GM19438 (cell line): ENCODE data around the gene PIAS2.
A peak's percentile ranks its signal among the peaks of the same experiment; 100 is the strongest.
"Not testable (repeated sequence)": the region's sequence is repeated elsewhere in the genome, so short reads cannot be mapped to it uniquely, and the experiment has no call there.

Experiments
- ATAC-seq: cut with Tn5 transposase; IDR thresholded peaks from one replicate; pipeline ENCODE4 v1.9.1; 2021; ENCODE audit warnings: low read depth; ENCODE audit not compliant: unreplicated experiment

PIAS2 gene, protein sequence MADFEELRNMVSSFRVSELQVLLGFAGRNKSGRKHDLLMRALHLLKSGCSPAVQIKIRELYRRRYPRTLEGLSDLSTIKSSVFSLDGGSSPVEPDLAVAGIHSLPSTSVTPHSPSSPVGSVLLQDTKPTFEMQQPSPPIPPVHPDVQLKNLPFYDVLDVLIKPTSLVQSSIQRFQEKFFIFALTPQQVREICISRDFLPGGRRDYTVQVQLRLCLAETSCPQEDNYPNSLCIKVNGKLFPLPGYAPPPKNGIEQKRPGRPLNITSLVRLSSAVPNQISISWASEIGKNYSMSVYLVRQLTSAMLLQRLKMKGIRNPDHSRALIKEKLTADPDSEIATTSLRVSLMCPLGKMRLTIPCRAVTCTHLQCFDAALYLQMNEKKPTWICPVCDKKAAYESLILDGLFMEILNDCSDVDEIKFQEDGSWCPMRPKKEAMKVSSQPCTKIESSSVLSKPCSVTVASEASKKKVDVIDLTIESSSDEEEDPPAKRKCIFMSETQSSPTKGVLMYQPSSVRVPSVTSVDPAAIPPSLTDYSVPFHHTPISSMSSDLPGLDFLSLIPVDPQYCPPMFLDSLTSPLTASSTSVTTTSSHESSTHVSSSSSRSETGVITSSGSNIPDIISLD

DNA sequence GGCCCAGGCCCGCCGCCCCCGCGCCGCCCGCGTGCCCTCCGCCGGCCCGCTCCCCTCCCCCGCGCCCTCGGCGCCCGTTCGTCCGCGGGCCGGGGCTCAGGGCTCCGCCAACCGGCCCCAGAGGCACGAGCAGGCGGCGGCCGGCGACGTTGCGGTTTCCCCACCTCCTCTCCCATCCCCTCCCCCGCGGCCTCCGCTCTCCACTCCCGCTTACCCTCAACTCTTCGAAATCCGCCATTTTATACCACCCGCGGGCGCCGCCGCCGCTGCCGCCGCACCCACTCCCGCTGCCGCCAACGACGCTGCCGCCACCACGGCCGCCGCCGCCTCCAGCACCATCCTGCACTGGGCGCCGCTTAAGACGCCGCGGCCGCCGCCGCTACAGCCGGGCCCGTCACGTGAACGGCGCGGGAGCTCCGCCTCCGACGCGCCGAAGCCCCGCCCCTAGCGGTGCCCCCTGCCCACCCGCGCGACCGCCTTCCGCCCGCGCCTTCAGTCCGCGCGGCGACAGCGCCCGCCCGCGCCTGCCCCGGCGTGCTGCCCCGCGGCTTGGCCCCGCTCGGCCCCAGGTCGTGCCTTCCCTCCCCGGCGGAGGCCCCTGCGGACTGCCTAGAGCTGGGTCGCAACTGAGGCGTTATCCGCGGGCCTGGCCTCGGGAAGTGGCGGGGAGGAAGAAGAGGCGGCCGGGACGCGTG lies at the start of gene PIAS2, which contains the start of gene KATNAL2:
TSS of gene PIAS2 (minus strand) at position 400 of the 695 bp plus-strand sequence. CDS start at position 238, 162 bp downstream.
TSS of gene KATNAL2 (plus strand) at position 495 of the 695 bp plus-strand sequence. CDS start 29,271 bp downstream, outside the sequence.
- ATAC-seq, result peak; percentile 80

DNA sequence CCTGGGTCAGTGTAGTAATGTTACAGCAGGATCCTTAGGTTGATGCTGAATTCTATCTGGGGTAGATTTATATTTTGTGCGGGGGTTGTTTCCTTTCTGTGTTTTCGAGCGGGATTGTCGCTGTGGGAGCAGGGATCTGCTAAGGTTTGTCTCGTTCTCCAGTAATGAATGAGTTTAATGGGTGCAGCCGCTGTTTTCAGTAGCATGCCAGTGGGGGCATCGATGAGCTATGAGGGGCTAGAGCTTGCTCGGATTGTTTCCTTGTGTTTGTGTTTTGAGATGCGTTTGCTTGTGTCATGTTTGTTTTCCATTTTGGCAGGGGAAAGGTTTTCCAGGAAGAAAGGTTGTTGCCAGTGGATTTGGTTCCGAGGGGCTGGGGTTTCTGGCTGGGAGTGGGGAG lies 49.0 kb upstream of the PIAS2 start:
- ATAC-seq, result not testable (repeated sequence)

DNA sequence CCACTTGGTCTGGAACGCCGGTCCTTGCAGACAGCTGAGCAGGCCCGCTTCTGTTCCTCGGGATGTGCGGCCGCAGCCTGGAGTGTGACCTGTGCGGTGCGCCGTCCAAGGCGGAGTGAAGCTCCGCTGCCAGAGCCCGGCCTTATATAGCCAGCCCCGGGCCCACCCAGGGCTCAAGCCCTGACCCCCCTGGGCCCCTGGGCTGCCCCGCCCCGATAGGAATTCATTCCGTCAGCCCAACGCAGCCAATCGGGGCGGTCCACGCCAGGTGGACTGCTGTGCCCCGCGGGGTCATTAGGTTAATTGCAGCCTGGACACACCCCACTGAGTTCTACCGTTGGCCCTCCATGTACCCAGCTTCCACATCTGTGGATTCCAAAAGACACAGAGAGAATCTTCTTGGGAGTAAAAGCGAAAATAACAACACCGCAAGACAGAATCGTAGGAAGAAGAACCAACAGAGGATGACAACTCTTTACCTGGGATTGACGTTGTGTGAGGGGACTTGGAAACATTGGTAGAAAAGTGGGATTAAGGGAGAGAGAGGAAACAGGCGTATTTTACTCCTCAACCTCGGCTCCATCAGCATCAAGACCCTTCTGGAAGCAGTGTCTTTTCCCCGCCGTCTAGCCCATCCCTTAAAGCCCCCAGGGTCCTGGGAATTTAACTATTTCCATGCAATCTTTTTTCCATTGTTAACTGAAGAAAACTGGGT lies 47.4 kb upstream of the PIAS2 start:
- ATAC-seq, result not testable (repeated sequence)

DNA sequence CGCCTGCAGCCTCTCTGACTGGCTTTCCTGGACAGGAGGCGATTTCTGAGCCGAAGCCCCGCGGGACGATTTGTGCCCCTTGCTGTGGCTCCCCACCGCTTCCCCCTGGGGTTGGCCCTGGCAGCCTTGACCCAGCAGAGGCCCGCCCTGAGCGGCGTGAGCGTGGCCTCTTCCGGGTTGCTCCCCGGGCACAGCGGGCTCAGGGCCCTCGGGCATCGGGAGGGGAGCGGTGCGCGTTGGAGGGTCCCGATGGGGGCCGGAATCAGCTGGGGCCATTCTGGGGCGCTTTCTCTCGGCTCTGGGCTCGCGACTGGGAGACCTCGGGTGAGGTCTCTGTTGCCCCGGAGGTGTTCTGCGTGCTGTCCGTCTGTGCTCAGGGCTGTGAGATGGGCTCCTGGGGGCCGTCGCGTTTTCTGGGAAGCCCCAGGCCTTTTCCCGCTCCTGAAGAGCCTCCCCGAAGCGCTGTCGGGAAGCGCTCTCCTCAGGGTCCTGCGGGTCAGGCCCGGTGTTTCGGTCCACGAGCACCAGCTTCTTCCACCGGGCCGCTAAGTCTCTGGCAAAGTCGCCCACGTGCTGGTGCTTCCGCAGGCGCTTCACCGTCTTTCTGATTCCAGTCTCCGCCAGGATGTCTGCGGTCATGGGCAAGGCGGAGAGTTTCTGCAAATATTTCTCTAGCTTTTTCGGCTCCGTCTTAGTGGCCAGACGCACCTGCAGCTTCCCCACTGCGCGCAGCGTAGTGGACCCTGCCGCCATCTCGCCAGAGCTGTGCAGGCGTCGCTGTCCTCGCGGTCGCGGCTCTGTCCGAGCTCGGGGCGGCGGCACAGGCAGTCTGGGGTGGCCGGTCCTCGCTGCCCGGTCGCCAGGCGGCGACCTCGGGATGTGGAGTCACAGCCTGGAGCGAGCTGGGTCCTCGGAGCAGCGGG lies 46.6 kb upstream of the PIAS2 start:
- not testable (repeated sequence) for ATAC-seq

DNA sequence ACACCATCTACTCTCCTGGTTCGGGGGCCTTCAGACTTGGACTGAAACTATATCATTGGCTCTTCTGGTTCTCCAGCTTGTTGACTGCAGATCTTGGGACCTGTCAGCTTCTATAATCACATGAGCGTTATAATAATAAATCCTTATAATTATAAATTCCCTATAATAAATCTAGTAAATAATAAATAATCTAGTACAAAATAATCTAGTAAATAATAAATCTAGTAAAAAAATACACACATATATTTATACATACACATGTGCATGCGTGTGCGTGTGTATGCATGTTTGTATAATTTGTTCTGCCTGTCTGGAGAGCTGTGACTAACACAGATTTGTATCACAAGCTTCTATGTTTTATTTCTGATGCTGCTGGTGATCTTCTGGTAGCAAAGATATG lies 40.9 kb upstream of the PIAS2 start:
- ATAC-seq, result no peak

DNA sequence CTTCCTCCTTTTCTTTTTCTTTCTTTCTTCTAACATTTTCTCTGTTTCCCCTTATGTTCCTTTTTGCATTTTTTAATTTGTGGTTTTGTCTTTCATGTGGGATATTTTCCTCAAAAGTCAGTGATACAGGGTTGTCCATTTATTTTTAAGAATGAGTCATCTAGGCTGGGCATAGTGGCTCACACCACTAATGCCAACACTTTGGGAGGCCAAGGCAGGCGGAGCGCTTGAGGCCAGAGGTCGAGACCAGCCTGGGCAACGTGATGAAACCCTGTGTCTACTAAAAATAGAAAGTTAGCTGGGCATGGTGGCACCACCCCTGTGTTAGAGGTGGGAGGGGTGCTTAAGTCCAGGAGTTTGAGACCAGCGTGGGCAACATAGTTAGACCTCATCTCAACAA lies 35.9 kb upstream of the PIAS2 start:
- ATAC-seq, result no peak

DNA sequence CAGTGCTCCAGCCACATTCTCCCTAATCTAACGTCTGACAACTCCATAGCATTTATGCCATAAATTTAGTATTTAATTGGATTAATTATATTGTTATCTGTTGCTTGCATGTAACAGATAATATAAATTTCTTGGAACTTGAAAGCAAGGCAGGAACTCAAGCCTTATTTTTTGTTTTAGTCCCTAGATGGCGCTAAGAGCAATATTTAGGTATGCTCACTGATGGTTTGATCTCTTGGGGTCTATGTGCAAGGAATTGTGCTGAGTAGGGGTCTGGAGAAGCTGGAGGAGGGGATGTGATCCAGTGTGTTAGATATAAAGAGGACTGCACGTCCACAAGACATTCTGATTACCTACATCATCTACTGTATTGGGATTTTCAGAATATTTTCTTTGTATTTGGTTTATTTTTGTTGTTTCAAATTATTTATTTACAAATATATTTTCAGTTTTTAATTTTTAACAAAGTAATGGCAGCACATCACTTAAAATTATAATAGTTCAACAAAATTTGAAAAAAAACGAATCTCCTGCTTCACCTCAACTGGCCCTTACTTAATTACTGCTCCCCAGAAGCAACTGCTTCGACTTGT lies 32.9 kb upstream of the PIAS2 start:
- no peak for ATAC-seq

DNA sequence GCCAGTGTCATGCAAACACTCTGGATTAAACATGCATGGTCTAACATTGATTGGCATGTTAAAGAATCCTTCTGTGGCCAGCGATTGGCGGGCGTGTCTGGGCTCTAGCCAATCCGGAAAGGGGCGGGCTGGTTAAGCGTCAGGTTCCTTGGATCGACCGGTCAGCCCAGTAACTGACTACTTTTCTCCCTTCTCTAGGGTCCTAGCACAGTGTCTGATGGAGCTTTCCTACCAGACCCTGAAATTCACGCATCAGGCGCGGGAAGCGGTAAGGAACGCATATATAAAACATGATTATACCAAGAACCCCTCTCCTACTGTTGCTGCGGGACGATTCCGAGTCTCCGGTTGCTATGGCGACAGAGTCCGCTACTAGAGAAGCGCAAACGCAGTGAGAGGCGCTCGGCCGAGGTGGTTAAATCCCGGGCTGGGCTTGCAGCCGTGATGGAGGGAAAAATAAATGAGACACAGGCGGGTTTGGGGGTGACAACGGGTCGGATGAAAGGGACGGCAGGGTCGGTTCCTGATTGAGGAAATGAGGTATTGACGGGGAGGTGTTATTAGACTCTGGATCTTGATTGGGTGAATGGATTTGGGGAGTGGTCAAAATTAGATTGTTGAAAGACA lies 29.5 kb upstream of the PIAS2 start:
- ATAC-seq, result peak; percentile 94

DNA sequence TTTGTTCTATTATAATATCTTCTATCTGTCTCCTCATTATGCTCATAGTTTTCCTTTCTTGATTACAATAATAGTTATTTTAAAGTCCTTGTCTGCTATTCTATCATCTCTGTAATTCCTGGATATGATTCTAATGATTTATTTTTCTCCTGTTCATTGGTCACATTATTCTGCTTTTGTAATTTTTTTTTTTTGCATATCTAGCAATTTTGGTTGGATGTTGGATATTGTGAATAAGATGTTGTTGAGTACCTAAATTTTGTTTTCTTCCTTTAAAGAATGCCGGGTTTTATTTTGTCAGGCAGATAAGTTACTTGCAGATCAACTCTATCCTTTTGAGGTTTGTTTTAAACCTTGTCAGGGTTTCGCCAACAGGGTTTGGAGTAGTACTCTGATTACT lies 25.3 kb upstream of the PIAS2 start:
- ATAC-seq, result no peak

DNA sequence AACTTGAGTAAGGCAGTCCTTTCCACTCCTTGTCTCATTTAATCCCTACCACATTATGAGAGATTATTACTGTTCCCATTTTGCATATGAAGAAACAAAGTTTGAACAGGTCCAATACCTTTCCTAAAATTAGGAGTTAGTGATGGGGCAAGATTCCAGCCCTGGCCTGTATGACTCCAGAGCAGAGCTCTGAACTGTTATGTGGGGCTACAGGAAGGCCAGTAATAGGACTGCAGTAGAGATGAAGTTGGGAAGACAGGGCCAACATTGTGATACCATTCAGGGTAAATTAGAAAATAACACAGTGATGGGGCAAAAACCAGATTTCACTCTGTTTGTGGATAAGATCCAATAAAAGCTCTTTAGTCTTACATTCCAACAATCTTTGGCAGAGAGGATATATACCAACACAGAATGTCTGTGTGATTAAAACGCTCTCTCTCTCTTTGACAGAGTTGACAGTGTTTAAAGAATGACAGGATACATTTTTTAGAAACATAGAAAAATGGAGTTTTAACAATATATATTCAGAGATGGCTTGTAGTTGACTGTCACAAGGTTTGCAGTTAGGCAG lies 22.8 kb upstream of the PIAS2 start:
- no peak for ATAC-seq

DNA sequence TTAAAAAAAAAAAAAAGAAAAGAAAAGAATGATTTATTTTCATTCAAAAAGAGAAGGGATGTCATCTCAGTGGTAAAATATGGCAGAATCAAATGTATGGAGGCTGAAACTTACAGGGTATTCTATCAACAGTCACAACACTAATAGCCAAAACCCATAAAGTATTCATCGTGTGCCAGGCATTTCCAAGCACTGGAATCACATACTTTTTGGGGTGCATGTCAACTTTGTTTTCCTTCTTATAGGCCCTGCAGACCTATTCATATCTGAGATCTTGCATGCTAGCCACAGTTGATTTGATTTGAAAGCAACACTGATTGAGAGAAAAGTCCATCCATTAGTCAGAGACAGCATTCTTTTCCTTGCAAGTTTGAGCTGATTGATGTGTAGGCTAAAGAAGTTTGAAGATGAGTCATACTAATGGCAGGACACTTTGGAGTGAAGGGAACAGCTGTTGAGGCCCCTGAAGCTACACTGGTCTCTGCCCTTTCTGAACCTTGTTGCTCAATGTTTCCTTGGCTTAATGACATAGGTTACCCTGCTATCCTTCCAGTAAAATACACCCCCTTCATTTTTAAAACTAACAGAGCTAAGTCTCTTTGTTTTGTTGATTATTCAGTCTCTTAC lies 22.1 kb upstream of the PIAS2 start:
- ATAC-seq, result no peak

DNA sequence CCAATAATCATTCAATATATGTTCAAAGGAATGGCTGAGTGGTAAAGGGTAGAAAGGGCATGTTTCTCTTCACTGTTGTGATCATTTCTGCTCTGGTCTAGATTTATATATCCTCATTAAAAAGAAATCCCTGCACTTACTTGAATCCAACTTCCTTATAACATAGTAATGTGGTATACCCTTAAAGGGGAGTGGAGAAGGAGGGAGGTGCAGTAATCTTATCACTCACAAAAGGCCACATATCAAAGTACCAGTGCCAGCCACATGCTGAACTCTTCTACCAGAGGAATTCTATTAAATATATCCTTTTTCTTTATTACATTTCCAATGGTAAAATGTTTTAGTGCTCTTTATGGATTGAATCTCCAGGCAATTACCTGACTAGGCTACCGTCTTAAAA lies 3.3 kb upstream of the PIAS2 start:
- ATAC-seq, result no peak

DNA sequence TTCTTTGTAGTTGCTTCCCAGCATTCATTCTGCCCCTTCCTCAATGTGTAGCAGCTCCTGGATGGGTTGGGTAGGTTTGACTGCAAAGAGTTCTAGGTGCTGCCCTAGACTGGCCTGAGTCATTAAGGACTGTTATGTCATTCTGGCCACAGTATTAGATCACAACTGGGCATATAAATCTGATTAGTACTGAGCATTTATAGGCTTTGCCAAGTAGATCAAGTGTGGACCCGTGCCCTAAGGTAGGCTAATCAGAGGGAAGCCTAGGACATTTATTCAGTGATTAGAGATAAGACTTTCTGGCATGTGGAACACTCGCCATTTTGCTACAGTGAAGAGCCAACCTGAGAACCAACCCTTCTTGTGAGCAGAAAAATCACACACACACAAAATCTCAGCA lies 2.8 kb upstream of the PIAS2 start:
- no peak for ATAC-seq

DNA sequence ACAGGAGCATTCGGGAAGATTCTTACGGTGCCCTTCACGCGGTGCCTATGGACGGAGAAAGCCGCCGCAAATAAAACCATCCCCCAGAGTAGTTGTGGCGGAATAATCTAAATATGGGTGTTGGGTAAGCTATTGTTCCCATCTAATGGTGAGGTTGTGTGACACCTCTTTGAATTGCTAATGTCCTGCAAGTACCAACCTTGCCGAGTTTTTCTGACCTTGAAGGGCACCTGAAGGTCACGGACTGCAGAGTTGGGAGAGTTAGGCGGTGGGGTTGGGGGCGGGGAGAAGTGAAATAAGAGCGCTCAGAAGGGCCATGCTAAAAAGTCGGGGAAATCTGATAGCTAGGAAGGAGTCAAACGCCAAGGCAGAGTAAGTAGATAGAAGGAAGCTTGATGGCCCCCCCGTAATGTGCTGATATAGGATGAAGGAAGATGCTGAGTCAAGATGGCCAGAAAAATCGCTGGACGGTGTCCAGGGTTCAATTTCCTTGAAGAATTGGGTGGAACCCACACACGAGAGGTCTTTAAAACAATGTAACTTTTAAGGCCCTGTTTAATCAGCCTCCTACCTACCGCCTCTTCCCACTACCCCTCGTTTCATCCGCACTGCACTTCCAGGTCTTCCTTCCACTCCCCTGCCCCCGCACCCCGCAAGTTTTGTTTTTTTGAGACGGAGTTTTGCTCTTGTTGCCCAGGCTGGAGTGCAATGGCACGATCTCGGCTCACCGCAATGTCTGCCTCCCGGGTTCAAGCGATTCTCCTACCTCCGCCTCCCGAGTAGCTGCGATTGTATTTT lies 695 bp upstream of the PIAS2 start:
- ATAC-seq, result peak; percentile 10

DNA sequence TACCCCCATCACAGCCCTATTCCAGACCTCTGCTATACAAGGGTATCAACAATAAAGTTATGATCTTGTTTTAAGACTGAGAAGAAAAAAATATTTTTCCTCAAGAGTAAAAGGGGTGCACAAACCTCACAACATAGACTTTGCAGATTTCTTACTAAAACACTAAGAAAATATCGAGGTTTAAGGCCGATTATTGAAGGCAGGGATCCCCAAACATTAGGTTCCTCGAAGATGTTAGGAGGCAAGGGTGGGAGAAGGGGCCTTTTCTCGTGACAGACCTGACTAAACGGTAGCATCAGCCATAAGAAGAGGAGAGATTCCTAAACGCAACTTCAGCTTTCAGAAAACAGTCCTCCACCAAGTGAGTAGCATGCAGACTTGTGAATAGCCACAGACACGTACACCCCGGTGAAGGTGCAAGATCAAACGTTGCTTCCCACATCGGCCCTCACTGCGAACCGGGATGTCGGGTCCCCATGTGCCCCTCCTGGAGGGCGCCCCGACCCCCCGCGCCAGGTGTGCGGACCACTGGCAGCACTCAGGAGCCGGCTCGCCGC lies 678 bp downstream of the PIAS2 start:
- ATAC-seq, result no peak

DNA sequence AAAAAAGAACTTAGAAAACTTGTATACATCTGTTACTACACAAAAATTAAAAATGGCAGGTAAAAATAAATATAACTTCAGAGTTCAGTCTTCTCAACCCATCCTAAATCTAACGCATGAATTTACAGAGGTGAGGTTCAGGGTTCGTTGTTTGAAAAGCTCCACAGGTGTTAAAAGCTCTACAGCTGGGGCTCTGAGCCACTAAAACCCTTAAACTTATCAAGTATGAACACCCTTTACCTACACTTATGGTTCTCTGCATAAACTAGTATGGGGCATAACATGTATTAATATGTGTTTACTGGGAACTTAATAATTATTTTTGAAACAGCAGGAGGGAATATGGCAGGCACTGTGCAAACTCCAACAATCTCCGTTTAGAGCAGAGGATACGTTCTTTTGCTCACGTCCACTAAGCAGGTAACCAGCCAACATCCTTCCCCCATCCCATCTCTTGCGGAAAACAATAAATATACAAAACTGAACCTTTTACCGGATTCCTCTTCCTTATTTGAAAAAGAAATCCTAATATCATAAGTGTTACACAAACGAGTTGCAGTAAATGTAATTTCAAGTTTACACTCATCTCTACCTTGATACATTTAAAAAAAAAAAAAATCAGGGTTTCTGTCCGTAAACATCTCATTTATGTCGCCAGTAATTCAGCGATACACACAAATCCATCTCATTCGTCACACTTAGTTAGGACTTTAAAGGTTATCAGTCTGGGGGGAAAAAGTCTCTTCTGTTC lies 1.3 kb downstream of the PIAS2 start:
- ATAC-seq, result no peak
